Mucosa of rectum (tissue), 2 donors: ENCODE data around the gene RFX2.

ENCODE experiments used
- H3K27ac ChIP-seq, 2 donors: one replicate each; pipeline ENCODE4 v1.7.0; 2013; ENCODE audit warnings: inconsistent platforms in 2 of 2, low read depth in 2 of 2, low read length in 2 of 2
- H3K27me3 ChIP-seq, 2 donors: one replicate each; pipeline ENCODE4 v1.7.0; 2013; ENCODE audit warnings: low read length in 2 of 2; ENCODE audit not compliant: control insufficient read depth in 2 of 2, insufficient read depth in 2 of 2
- H3K36me3 ChIP-seq, 2 donors: one replicate each; pipeline ENCODE4 v1.7.0; 2013; ENCODE audit warnings: low read length in 2 of 2; ENCODE audit not compliant: control insufficient read depth in 2 of 2, insufficient read depth in 2 of 2
- H3K4me1 ChIP-seq, 2 donors: one replicate each; pipeline ENCODE4 v1.7.0; 2013; ENCODE audit warnings: low read length in 2 of 2, mild to moderate bottlenecking in 1 of 2; ENCODE audit not compliant: control insufficient read depth in 2 of 2, insufficient read depth in 2 of 2
- H3K4me3 ChIP-seq, 2 donors: one replicate each; pipeline ENCODE4 v1.7.0; 2013; ENCODE audit warnings: low read length in 2 of 2
- H3K9ac ChIP-seq, 2 donors: one replicate each; pipeline ENCODE4 v1.7.0; 2013; ENCODE audit warnings: low read length in 2 of 2, low read depth in 1 of 2, mild to moderate bottlenecking in 1 of 2
- H3K9me3 ChIP-seq, 2 donors: one replicate each; pipeline ENCODE4 v1.7.0; 2013; ENCODE audit warnings: low read length in 2 of 2; ENCODE audit not compliant: control insufficient read depth in 2 of 2
- donor health status: healthy.
- donor health status: Normal muscosa, but diverticular disease.

The RFX2 gene

GRCh38 chr19:6041071-6041470 is 69.2 kb downstream of the RFX2 start:
- Histone ChIP-seq H3K9me3 (no peaks in the 10 kb centered on the region), H3K9ac (no peak overlapping the region), H3K4me3 (no peak overlapping the region), H3K4me1 (no peaks in the 10 kb centered on the region), H3K36me3 (peaks cover 12 to 17% of the 10 kb centered on the region in 2 donors), H3K27me3 (no peaks in the 10 kb centered on the region), H3K27ac (no peak overlapping the region)

- H3K36me3 ChIP-seq: peaks cover 8 to 21% of the 10 kb centered on the region in 2 donors
- H3K9me3 ChIP-seq: no peaks in the 10 kb centered on the region
These were observed 70.6 kb downstream of the RFX2 start for GRCh38 chr19:6039566-6040225.

DNA sequence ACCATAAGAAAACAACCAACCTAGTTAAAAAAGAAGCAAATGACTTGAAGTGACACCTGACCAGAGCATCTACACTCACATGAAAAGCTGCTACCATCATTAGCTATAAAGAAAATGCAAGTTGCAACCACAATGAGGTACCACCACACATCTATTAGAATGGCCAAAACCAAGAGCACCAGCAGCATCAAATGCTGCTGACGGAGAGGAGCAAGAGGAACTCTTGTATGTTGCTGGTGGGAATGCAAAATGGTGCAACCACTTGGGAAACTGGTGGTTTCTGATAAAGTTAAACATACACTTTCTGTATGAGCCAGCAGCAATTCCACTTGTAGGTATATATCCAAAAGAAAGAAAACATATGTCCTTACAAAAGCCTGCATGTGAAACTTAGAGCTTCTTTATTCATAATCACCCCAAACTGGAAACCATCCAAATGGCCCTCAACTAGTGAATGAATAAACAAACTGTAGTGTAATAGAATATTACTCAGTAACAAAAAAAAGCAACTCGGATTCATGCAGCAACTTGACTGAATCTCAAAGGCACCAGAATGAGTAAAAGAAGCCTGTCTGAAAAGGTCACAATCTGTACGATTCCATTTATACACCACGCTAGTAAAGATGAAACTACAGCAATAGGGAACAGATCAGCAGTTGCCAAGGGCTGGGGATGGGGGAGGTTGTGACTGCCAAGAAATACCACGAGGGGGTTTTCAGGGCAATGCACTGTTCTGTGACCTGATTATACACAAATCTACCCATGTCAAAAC is 71.5 kb downstream of the RFX2 start:
- Histone ChIP-seq H3K9ac (no peak overlapping the region), H3K36me3 (peaks cover 8 to 19% of the 10 kb centered on the region in 2 donors), H3K27ac (no peak overlapping the region), H3K9me3 (no peaks in the 10 kb centered on the region), H3K4me1 (no peaks in the 10 kb centered on the region), H3K27me3 (no peaks in the 10 kb centered on the region), H3K4me3 (no peak overlapping the region)

More at GRCh38 chr19:6039566-6040225, 70.6 kb downstream of the RFX2 start:
- no peak overlapping the region for H3K4me3 ChIP-seq
- H3K27ac ChIP-seq: no peak overlapping the region
- no peaks in the 10 kb centered on the region for H3K4me1 ChIP-seq
- H3K27me3 ChIP-seq: no peaks in the 10 kb centered on the region
- no peak overlapping the region for H3K9ac ChIP-seq

DNA sequence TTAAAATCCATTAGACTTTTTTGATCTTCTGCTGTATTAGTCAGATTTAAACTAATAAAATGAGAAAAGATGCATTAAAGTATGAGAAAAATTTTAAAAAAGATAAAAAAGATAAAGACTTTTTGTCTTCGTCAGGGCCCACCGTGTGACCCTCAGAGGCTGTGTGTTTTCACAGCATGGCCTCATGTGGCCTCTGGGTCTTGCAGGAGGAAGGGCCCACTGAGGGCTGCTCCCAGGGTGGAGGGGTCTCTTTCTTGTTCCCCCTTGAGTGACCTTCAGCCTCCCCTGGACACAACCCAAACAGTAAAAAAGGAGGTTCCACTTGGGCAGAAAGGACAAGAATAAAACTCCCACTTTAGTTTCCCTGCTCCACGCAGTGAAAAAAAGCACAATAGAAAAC is 75.3 kb downstream of the RFX2 start:
- no peaks in the 10 kb centered on the region for H3K4me1 ChIP-seq
- no peak overlapping the region for H3K9ac ChIP-seq
- H3K27ac ChIP-seq: no peak overlapping the region
- no peaks in the 10 kb centered on the region for H3K9me3 ChIP-seq
- H3K36me3 ChIP-seq: peaks cover 6 to 10% of the 10 kb centered on the region in 2 donors
- no peaks in the 10 kb centered on the region for H3K27me3 ChIP-seq
- no peak overlapping the region for H3K4me3 ChIP-seq

- H3K4me1 ChIP-seq: no peaks in the 10 kb centered on the region
- H3K27ac ChIP-seq: no peak overlapping the region
- no peaks in the 10 kb centered on the region for H3K27me3 ChIP-seq
- H3K9me3 ChIP-seq: no peaks in the 10 kb centered on the region
- peaks cover 1 to 7% of the 10 kb centered on the region in 2 donors for H3K36me3 ChIP-seq
- no peak overlapping the region for H3K4me3 ChIP-seq
- H3K9ac ChIP-seq: no peak overlapping the region
These were observed 75.8 kb downstream of the RFX2 start for GRCh38 chr19:6034512-6034911.

- Histone ChIP-seq H3K27me3 (no peaks in the 10 kb centered on the region), H3K27ac (no peak overlapping the region), H3K9ac (no peak overlapping the region), H3K9me3 (no peaks in the 10 kb centered on the region), H3K36me3 (peaks cover 0 to 7% of the 10 kb centered on the region in 2 donors), H3K4me1 (no peaks in the 10 kb centered on the region), H3K4me3 (no peak overlapping the region)
These were observed 76.5 kb downstream of the RFX2 start for GRCh38 chr19:6033744-6034264.

- Histone ChIP-seq H3K36me3 (peaks cover 0 to 4% of the 10 kb centered on the region in 2 donors), H3K9me3 (no peaks in the 10 kb centered on the region), H3K27me3 (no peaks in the 10 kb centered on the region), H3K9ac (no peak overlapping the region), H3K27ac (no peak overlapping the region), H3K4me1 (no peaks in the 10 kb centered on the region), H3K4me3 (no peak overlapping the region)
These were observed 77.5 kb downstream of the RFX2 start for GRCh38 chr19:6032827-6033226.

DNA sequence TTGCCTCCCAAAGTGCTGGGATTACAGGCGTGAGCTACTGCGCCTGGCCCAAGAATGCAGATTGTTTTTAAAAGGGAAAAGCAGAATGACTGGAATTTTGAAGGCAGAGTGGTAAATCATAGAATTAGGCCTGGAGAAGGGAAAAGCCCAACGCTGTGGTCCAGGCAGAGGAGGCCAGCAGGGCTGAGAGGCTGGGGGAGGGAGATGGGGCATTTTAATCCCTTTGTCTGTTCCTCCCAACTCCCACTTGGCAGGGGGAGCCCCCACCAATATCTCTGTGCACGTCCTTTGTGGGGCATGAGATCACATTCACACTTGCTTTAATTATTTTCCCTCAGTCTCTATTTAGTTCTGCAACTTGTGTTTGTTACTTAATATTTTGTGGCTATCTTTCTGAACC is 77.9 kb downstream of the RFX2 start:
- Histone ChIP-seq H3K4me1 (no peaks in the 10 kb centered on the region), H3K4me3 (no peak overlapping the region), H3K27me3 (no peaks in the 10 kb centered on the region), H3K9ac (no peak overlapping the region), H3K27ac (no peak overlapping the region), H3K36me3 (peaks cover 0 to 6% of the 10 kb centered on the region in 2 donors), H3K9me3 (no peaks in the 10 kb centered on the region)

DNA sequence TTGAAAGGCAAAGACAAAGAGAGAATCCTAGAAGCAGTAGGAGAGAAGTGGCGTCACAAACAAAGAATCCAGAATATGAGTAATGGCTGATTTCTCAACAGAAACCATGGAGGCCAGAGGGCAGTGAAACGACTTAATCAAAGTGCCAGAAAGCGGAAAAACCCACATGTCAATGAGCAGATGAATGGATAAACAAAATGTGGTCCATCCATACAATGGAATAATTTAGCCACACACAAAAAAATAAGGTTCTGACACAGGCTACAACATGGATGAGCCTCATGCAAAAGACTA is 80.1 kb downstream of the RFX2 start:
- H3K36me3 ChIP-seq: peaks cover 4 to 12% of the 10 kb centered on the region in 2 donors
- no peaks in the 10 kb centered on the region for H3K9me3 ChIP-seq
- no peak overlapping the region for H3K27ac ChIP-seq
- H3K9ac ChIP-seq: no peak overlapping the region
- no peaks in the 10 kb centered on the region for H3K27me3 ChIP-seq
- H3K4me1 ChIP-seq: no peaks in the 10 kb centered on the region
- H3K4me3 ChIP-seq: no peak overlapping the region

DNA sequence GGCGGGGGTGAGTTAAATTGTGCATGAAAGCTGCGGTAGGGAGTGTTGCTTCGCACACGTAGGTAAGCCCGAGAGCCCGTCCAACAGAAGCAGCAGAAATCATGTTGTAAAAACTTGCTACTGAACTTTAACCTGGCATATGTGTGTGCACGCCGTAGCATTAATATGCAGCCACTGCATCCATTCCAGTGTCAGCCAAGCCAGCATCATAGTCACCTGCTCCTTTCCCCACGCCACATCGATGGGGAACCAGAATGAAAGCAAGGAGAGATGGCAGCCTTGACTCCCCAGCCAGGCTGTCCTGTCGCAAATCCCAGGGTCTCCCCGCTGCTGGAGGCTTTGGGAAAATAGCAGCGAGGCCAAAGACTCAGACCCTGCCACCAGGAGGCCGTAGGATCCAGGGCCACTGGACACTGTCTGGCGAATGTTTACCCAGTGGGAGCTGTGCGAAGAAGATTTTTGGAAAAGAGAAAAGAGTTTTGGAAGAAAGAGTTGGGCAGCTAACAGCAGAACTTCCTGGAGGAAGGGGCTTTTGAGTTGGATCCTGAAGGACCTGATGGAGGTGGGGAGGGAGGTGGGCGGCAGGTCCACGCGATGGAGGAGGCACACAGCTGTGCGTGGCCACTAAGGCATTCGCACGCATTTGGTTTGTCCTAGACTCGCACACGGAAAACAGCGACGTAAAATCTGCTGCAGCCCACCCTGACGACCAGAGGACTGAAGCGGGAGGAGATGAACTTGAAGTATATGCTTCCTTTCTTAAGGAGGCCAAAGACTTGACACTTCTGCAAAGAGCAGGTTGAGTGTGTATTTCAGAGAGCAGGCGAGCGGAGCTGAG is 83.7 kb downstream of the RFX2 start:
- Histone ChIP-seq H3K27ac (no peak overlapping the region), H3K9ac (no peak overlapping the region), H3K9me3 (no peaks in the 10 kb centered on the region), H3K4me3 (no peak overlapping the region), H3K27me3 (no peaks in the 10 kb centered on the region), H3K36me3 (peaks cover 4 to 13% of the 10 kb centered on the region in 2 donors), H3K4me1 (no peaks in the 10 kb centered on the region)
